Neural cell (in vitro differentiated cells): ENCODE data around the gene VEPH1. TPM values are rescaled to one million over a fixed set of nuclear protein-coding genes. Genes with fewer than 3 reads are reported as not detected.

Source experiments
- H2AFZ ChIP-seq: fragments of 200-600, 300-800 bp; sonication (generic), shearing (Covaris generic); 2 replicates; pipeline ENCODE4 v1.6.0; 2014; ENCODE audit warnings: low read depth, mild to moderate bottlenecking, antibody characterized with exemption, low read length, moderate library complexity
- H3F3A ChIP-seq: fragments of 200-600 bp; shearing (Covaris generic); 2 replicates; pipeline ENCODE4 v1.6.1; 2016; ENCODE audit warnings: mild to moderate bottlenecking, moderate library complexity, mixed read lengths, antibody characterized with exemption, low read length; ENCODE audit not compliant: insufficient read depth, poor library complexity, severe bottlenecking
- H3K27ac ChIP-seq: fragments of 200-600, 300-800 bp; sonication (generic), shearing (Covaris generic); 2 replicates; pipeline ENCODE4 v1.5.1; 2014; ENCODE audit warnings: mild to moderate bottlenecking, low read length, moderate library complexity
- H3K27me3 ChIP-seq: fragments of 300-800, 200-600 bp; sonication (generic), shearing (Covaris generic); 2 replicates; pipeline ENCODE4 v1.6.0; 2014; ENCODE audit warnings: mild to moderate bottlenecking, low read depth, low read length, moderate library complexity; ENCODE audit not compliant: insufficient read depth
- H3K36me3 ChIP-seq: fragments of 300-800, 200-600 bp; sonication (generic), shearing (Covaris generic); 2 replicates; pipeline ENCODE4 v1.5.1; 2014; ENCODE audit warnings: mild to moderate bottlenecking, antibody characterized with exemption, low read length, moderate library complexity; ENCODE audit not compliant: insufficient read depth
- H3K4me2 ChIP-seq: fragments of 300-800, 200-600 bp; sonication (generic), shearing (Covaris generic); 2 replicates; pipeline ENCODE4 v1.6.0; 2014; ENCODE audit warnings: mild to moderate bottlenecking, low read length
- H3K4me3 ChIP-seq: fragments of 300-800, 200-600 bp; sonication (generic), shearing (Covaris generic); 2 replicates; pipeline ENCODE4 v1.5.1; 2014; ENCODE audit warnings: mild to moderate bottlenecking, low read length, moderate library complexity
- H3K79me2 ChIP-seq: fragments of 200-600 bp; shearing (Covaris generic); replicated peaks from 2 replicates; pipeline ENCODE4 v1.6.0; 2014; ENCODE audit warnings: mild to moderate bottlenecking, low read length, moderate library complexity; ENCODE audit not compliant: insufficient read depth
- H3K9ac ChIP-seq: fragments of 300-800, 200-600 bp; sonication (generic), shearing (Covaris generic); 2 replicates; pipeline ENCODE4 v1.6.1; 2016; ENCODE audit warnings: mild to moderate bottlenecking, low read length, mixed read lengths
- H3K9me2 ChIP-seq: fragments of 200-600 bp; shearing (Covaris generic); 2 replicates; pipeline ENCODE4 v1.6.1; 2016; ENCODE audit warnings: mild to moderate bottlenecking, low read length, mixed read lengths; ENCODE audit not compliant: insufficient read depth
- H3K9me3 ChIP-seq: fragments of 200-600, 300-800 bp; sonication (generic), shearing (Covaris generic); 2 replicates; pipeline ENCODE4 v1.6.1; 2016; ENCODE audit warnings: mild to moderate bottlenecking, mixed run types, low read length, moderate library complexity, mixed read lengths
- H4K20me1 ChIP-seq: fragments of 200-600 bp; shearing (Covaris generic); 2 replicates; pipeline ENCODE4 v1.6.1; 2016; ENCODE audit warnings: mild to moderate bottlenecking, mixed run types; ENCODE audit not compliant: insufficient read depth
- CTCF ChIP-seq: fragments of 450-650 bp; IDR thresholded peaks from 2 replicates; pipeline ENCODE4 v1.5.1; 2014; ENCODE audit warnings: antibody characterized with exemption, mild to moderate bottlenecking, moderate library complexity; ENCODE audit not compliant: poor library complexity, severe bottlenecking
- EP300 ChIP-seq: fragments of 450-650 bp; conservative IDR thresholded peaks from 2 replicates; pipeline ENCODE4 v1.6.1; 2014; ENCODE audit warnings: antibody characterized with exemption, mild to moderate bottlenecking, moderate library complexity; ENCODE audit not compliant: poor library complexity, severe bottlenecking
- EZH2 ChIP-seq: fragments of 200-600, 300-800 bp; shearing (Covaris generic), sonication (generic); IDR thresholded peaks from 2 replicates; pipeline ENCODE4 v1.6.1; 2014; ENCODE audit warnings: antibody characterized with exemption, low read length, borderline replicate concordance, mild to moderate bottlenecking; ENCODE audit not compliant: insufficient read depth, poor library complexity, severe bottlenecking
- MXI1 ChIP-seq: fragments of 450-650 bp; conservative IDR thresholded peaks from 2 replicates; pipeline ENCODE4 v1.6.1; 2014; ENCODE audit warnings: antibody characterized with exemption, mild to moderate bottlenecking; ENCODE audit not compliant: poor library complexity, severe bottlenecking
- POLR2AphosphoS5 ChIP-seq: IDR thresholded peaks from 2 replicates; pipeline ENCODE4 v1.6.1; 2012
- RAD21 ChIP-seq: fragments of 450-650 bp; conservative IDR thresholded peaks from 2 replicates; pipeline ENCODE4 v1.6.1; 2014; ENCODE audit warnings: antibody characterized with exemption, mild to moderate bottlenecking, moderate library complexity
- REST ChIP-seq: IDR thresholded peaks from 2 replicates; pipeline ENCODE4 v1.6.1; 2012; ENCODE audit warnings: borderline replicate concordance
- SMC3 ChIP-seq: fragments of 450-650 bp; conservative IDR thresholded peaks from 2 replicates; pipeline ENCODE4 v1.6.1; 2014; ENCODE audit warnings: antibody characterized with exemption, mild to moderate bottlenecking, moderate library complexity; ENCODE audit not compliant: poor library complexity
- TAF1 ChIP-seq: IDR thresholded peaks from 2 replicates; pipeline ENCODE4 v1.6.1; 2012; ENCODE audit warnings: low read depth
- polyA plus RNA-seq: library from polyadenylated mRNA; depleted of rRNA; stranded (reverse); fragments of >200 nt; gene quantifications from 2 replicates; pipeline ENCODE4 v1.2.3, GENCODE V29; 2014

Gene VEPH1
- polyA plus RNA-seq, 1 donor from 2014 or later: 0.89 TPM

GRCh38 chr3:157248590-157249422, 254.4 kb downstream of the VEPH1 start:
- Histone ChIP-seq H3K4me3 (no peak overlapping the region), H3K27ac (no peak overlapping the region), H3K36me3 (no peaks in the 10 kb centered on the region), H3K9me2 (no peaks in the 10 kb centered on the region), H4K20me1 (no peaks in the 10 kb centered on the region), H3K4me2 (no peak overlapping the region), H3K79me2 (no peaks in the 10 kb centered on the region), H3K9ac (no peak overlapping the region), H3K9me3 (no peaks in the 10 kb centered on the region), H3F3A (no peaks in the 10 kb centered on the region), H3K27me3 (no peaks in the 10 kb centered on the region), H2AFZ (no peak overlapping the region)
- TF ChIP-seq TAF1: no peak
- no peak for TF ChIP-seq POLR2AphosphoS5
- TF ChIP-seq CTCF: no peak
- TF ChIP-seq SMC3: no peak
- TF ChIP-seq EP300: no peak
- no peak for TF ChIP-seq REST
- no peak for TF ChIP-seq MXI1
- TF ChIP-seq RAD21: no peak
- no peak for TF ChIP-seq EZH2

DNA sequence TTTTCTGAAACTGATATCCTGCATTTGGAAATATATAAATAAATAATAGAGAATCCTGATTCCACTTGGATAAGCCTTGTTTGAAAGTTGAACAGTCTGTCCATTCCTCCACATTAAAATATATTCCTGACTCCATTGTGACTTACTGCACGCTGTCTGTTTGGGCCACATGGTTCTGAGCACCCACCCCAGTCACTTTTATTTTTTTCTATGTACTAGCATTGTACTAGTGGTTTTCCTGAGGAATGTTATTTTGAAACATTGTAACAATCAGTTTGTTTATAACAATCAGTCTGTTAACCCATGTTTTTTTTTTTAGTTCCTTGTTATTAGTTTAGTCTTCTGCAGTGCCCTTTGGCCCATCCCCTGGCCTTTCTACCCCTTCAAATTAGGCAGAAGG, 255.8 kb downstream of the VEPH1 start:
- H2AFZ ChIP-seq: no peak overlapping the region
- H4K20me1 ChIP-seq: no peaks in the 10 kb centered on the region
- no peaks in the 10 kb centered on the region for H3K36me3 ChIP-seq
- H3K9me2 ChIP-seq: no peaks in the 10 kb centered on the region
- no peak overlapping the region for H3K9ac ChIP-seq
- TF ChIP-seq MXI1 (no peak), RAD21 (no peak), REST (no peak), CTCF (no peak), EP300 (no peak), SMC3 (no peak), EZH2 (no peak), POLR2AphosphoS5 (no peak), TAF1 (no peak)
- H3K27me3 ChIP-seq: no peaks in the 10 kb centered on the region
- H3K79me2 ChIP-seq: no peaks in the 10 kb centered on the region
- H3K4me3 ChIP-seq: no peak overlapping the region
- no peaks in the 10 kb centered on the region for H3K9me3 ChIP-seq
- H3K27ac ChIP-seq: no peak overlapping the region
- H3F3A ChIP-seq: no peaks in the 10 kb centered on the region
- H3K4me2 ChIP-seq: no peak overlapping the region
